Mesothelial cell of epicardium (in vitro differentiated cells): ENCODE results near the gene INPPL1. TPM values are rescaled to one million over a fixed set of nuclear protein-coding genes. Genes with fewer than 3 reads are reported as not detected.
A peak's percentile ranks its signal among the peaks of the same experiment; 100 is the strongest.
"Not testable (repeated sequence)": the region's sequence is repeated elsewhere in the genome, so short reads cannot be mapped to it uniquely, and the experiment has no call there.

ENCODE experiments used
- DNase-seq, 2 experiments: peaks; one replicate each; pipeline ENCODE4 v3.0.0; 2021; ENCODE audit warnings: low spot score in 2 of 2; ENCODE audit not compliant: unreplicated experiment in 2 of 2
- H3K27ac Mint-ChIP-seq: 2 replicates; pipeline ENCODE4 v1.8.0; 2021; ENCODE audit warnings: mixed read lengths
- H3K27me3 Mint-ChIP-seq: 2 replicates; pipeline ENCODE4 v1.8.0; 2021; ENCODE audit warnings: low read depth, mixed read lengths
- H3K36me3 Mint-ChIP-seq: 2 replicates; pipeline ENCODE4 v1.8.0; 2021; ENCODE audit warnings: mixed read lengths
- H3K4me1 Mint-ChIP-seq: 2 replicates; pipeline ENCODE4 v1.8.0; 2021; ENCODE audit warnings: mixed read lengths
- H3K4me3 Mint-ChIP-seq: 2 replicates; pipeline ENCODE4 v1.8.0; 2021; ENCODE audit warnings: mild to moderate bottlenecking, moderate library complexity, mixed read lengths
- H3K9me3 Mint-ChIP-seq: 2 replicates; pipeline ENCODE4 v1.8.0; 2021; ENCODE audit warnings: mixed read lengths
- total RNA-seq: library from RNA; stranded (reverse); gene quantifications from 3 replicates; pipeline ENCODE4 v1.2.1, GENCODE V29; 2021
- TF ChIP-seq, protein P1 (sequence below): fragments of 200-600 bp; sonication (generic); IDR thresholded peaks from one replicate; pipeline ENCODE4 v1.5.0; 2021; ENCODE audit warnings: antibody characterized with exemption; ENCODE audit not compliant: unreplicated experiment

INPPL1 gene
- total RNA-seq, 1 donor from 2014 or later, result 299 TPM

GRCh38 chr11:72188267-72188666, 36.3 kb upstream of the INPPL1 start:
- H3K27me3 Mint-ChIP-seq, result no peaks in the 10 kb centered on the region
- no peak overlapping the region for H3K27ac Mint-ChIP-seq
- H3K9me3 Mint-ChIP-seq, result no peaks in the 10 kb centered on the region
- peaks cover 26% of the 10 kb centered on the region for H3K4me1 Mint-ChIP-seq
- no peak overlapping the region for H3K4me3 Mint-ChIP-seq
- no peak for DNase-seq
- no peaks in the 10 kb centered on the region for H3K36me3 Mint-ChIP-seq
- TF ChIP-seq, protein P1, sequence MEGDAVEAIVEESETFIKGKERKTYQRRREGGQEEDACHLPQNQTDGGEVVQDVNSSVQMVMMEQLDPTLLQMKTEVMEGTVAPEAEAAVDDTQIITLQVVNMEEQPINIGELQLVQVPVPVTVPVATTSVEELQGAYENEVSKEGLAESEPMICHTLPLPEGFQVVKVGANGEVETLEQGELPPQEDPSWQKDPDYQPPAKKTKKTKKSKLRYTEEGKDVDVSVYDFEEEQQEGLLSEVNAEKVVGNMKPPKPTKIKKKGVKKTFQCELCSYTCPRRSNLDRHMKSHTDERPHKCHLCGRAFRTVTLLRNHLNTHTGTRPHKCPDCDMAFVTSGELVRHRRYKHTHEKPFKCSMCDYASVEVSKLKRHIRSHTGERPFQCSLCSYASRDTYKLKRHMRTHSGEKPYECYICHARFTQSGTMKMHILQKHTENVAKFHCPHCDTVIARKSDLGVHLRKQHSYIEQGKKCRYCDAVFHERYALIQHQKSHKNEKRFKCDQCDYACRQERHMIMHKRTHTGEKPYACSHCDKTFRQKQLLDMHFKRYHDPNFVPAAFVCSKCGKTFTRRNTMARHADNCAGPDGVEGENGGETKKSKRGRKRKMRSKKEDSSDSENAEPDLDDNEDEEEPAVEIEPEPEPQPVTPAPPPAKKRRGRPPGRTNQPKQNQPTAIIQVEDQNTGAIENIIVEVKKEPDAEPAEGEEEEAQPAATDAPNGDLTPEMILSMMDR, result no peak

DNA sequence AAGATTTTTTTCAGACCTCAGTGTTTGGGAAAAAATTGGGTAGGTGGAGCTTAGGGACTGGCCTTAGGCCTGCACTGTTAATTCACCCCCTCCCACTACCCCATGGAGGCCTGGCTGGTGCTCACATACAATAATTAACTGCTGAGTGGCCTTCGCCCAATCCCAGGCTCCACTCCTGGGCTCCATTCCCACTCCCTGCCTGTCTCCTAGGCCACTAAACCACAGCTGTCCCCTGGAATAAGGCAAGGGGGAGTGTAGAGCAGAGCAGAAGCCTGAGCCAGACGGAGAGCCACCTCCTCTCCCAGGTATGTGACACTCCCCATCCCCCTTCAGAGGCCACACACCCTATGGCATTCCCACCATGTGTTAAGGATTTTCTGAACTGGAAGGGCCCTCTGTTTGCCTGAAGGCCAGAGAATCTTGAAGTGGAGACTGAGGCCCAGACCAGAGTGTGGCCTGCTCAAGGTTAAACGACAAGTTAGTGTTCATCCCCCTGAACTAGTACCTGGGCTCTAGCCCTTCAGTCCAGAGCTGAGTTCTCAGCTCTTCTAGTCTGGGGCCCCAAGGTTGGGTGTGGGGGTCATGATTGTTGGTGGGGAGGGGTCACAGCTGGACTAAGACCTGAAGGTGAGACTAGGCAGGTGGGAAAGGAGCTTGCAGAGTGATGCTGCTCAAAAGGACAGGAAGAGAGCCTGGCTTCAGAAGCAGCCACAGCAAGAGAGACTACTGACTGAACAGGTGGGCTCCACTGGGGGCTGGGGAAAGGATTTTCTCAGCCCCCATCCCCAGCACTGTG, 34.9 kb upstream of the INPPL1 start:
- H3K9me3 Mint-ChIP-seq, result no peaks in the 10 kb centered on the region
- H3K27me3 Mint-ChIP-seq, result no peaks in the 10 kb centered on the region
- no peaks in the 10 kb centered on the region for H3K36me3 Mint-ChIP-seq
- H3K4me1 Mint-ChIP-seq, result peaks cover 22% of the 10 kb centered on the region
- TF ChIP-seq, protein P1, result no peak
- no peak overlapping the region for H3K27ac Mint-ChIP-seq
- H3K4me3 Mint-ChIP-seq, result no peak overlapping the region
- no peak for DNase-seq

GRCh38 chr11:72190631-72191071, 33.9 kb upstream of the INPPL1 start:
- Mint-ChIP-seq H3K36me3 (no peaks in the 10 kb centered on the region), H3K9me3 (no peaks in the 10 kb centered on the region), H3K4me3 (no peak overlapping the region), H3K27ac (no peak overlapping the region), H3K27me3 (no peaks in the 10 kb centered on the region), H3K4me1 (peaks cover 22% of the 10 kb centered on the region)
- TF ChIP-seq, protein P1, result no peak
- peak in 1 of 2 experiments; percentile 36 for DNase-seq

DNA sequence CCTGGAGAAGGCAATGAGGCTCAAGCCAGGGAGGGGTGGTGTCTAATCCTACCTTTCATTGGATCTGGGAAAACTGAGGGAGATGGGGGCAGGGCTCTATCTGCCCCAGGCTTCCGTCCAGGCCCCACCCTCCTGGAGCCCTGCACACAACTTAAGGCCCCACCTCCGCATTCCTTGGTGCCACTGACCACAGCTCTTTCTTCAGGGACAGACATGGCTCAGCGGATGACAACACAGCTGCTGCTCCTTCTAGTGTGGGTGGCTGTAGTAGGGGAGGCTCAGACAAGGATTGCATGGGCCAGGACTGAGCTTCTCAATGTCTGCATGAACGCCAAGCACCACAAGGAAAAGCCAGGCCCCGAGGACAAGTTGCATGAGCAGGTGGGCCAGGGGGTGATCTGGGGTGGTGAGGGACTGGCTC, 32.6 kb upstream of the INPPL1 start, which contains the start of gene FOLR1:
Gene FOLR1 (plus strand): TSS at position 180 of the 421 bp plus-strand sequence. CDS start 34 bp downstream, at position 214.
- Mint-ChIP-seq H3K36me3 (no peaks in the 10 kb centered on the region), H3K4me3 (no peak within 1 kb of the TSS), H3K27me3 (no peaks in the 10 kb centered on the region), H3K9me3 (no peaks in the 10 kb centered on the region), H3K27ac (no peak within 1 kb of the TSS), H3K4me1 (peaks cover 22% of the 10 kb centered on the region)
- DNase-seq, result no peak
- TF ChIP-seq, protein P1, result no peak

GRCh38 chr11:72195518-72196270, 28.9 kb upstream of the INPPL1 start:
- Mint-ChIP-seq H3K9me3 (no peaks in the 10 kb centered on the region), H3K27ac (no peak overlapping the region), H3K36me3 (no peaks in the 10 kb centered on the region), H3K4me3 (no peak overlapping the region), H3K27me3 (no peaks in the 10 kb centered on the region), H3K4me1 (peaks cover 6% of the 10 kb centered on the region)
- TF ChIP-seq, protein P1, result no peak
- peak in 1 of 2 experiments; percentile 29 for DNase-seq

GRCh38 chr11:72201445-72201844, 23.1 kb upstream of the INPPL1 start:
- H3K27ac Mint-ChIP-seq, H3K9me3 Mint-ChIP-seq, H3K4me3 Mint-ChIP-seq, H3K4me1 Mint-ChIP-seq, H3K27me3 Mint-ChIP-seq, DNase-seq, H3K36me3 Mint-ChIP-seq: not testable (repeated sequence)
